NCI-H128 (cell line): Measurements from ENCODE around the gene ARL5C.
"Not testable (repeated sequence)": the region's sequence is repeated elsewhere in the genome, so short reads cannot be mapped to it uniquely, and the experiment has no call there.

Experiments
- DNase-seq: peaks from one replicate; lab custom pipeline; 2025; ENCODE audit not compliant: unreplicated experiment; lab: John Stamatoyannopoulos, UW

Gene ARL5C

DNA sequence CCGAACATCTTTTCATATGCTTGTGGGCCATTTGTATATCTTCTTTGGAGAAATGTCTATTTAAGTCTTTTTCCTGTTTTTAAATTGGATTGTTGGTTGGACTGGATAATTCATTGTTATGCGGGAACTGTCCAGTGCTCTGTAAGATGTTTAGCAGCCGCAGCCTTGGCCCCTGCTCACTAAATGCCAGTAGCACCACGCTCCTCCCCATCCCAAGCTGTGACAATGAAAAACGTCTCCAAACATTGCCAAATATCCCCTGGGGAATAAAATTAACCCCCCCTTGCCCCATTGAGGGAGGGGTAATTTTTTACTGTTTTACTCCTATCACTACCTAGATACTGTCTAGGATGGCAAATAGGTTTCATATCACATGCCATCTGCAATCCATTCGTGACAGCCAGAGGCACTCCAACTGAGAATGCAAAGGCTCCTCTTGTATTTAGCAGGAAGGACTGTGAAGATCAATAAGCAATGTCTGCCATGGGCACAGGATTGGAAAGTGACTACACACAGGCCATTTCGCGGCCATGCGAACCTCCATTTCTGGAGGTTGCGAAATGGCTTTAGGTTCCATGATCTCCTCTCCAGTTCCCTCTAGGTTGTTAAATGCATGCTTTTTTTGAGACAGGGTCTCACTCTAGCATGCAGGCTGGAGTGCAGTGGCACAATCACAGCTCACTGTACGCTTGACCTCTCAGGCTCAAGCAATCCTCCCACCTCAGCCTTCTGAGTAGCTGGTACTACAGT is 23.9 kb downstream of the ARL5C start:
- DNase-seq: no peak

DNA sequence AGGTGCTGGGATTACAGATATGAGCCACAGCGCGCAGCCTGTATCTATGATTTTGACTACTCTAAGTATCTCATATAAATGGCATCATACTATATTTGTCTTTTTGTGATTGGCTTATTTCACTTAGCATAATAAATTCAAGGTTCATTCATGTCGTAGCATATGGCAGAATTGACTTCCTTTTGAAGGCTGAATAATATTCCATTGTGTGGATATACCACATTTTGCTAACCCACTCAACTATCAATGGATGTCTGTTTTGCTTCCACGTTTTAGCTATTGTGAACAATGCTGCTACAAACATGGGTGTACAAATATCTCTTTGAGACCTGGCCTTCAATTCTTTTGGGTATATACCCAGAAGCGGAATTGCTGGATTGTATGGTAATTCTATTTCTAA is 24.7 kb downstream of the ARL5C start:
- DNase-seq: no peak

DNA sequence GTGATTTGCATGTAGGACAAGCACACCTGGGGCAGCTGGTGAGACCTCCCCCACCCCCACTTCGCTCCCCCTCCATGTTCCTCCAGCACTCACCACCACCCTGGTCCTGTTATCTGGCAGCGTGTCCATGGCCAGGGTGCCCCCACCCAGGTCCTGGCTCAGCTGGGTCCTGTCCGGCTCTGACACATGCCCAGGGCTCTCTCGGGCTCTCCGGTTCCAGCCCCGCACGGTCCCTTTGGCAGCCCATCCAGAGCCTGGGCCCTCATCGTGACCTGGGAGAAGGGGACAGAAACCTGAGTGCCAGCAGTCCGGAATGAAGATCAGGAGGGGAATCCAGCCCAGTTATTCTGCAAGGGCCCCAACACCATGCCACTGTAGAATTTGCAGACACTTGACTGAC is 26.4 kb downstream of the ARL5C start:
- no peak for DNase-seq

DNA sequence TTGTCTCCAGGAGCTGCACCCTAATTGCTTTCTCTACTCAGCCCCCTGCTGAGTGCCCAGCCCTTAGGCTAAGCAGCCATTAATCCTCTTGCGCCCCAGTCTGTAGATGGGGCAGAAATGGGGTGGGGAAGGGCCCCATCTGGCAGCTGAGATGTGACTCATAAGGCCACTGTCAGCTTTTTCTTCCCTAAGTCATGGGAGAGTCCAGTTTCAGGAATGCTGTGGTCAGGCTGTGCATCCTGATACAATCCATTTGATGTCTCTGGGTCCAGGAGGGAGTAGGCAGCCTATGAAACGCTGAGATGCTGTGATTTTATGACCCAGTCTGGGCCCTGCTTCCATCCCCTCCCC is 26.8 kb downstream of the ARL5C start:
- no peak for DNase-seq

DNA sequence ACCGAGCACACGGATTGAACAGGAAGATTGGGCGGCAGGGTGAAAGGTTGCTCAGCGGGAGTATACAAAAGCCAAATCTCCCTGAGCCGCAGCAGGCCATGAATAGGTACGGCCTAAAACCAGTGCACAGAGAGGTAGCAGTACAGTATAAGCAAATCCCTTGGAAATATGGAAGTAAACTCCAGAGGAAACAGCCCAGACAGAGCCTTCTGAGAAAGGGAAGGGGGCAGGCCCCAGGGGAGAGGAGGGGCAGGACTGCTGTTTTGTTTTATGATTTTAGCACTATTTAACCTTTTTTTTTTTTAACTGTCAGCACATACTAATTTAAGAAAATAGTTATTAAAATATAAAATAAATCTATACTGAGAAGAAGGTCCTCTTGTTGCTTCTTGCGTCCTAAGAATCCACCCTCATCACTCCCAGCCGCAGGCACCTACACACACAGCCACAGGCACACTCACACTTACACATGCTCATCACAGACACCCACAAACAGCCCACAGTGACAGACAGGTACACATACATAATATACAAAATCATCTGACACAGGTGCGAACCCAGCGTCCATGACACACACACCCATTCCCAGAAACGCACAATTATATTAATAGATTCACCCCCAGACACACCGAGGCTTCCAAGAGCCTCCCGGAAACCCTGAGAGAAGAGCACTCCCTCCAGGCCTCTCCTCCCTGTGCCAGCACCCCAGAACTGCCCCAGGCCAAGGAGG is 27.4 kb downstream of the ARL5C start:
- DNase-seq: no peak

DNA sequence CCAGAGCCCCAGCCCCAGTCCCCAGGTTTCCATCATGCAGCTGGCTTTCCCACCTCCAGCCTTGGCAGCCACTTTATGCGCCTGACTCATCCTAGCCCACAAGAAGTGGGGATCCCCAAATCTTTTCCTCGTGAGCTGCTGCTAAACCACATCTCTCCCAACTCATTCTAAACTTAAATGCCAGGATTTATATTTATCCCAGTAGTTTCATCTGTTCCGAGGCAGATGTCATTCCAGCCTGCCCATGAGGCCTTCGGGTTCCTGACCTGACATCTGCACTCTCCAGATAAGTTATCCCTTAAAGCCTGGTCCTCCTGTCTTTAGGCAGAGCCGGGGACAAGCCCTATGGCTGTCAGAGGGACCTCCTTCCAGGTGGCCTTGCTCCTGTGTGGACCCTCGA is 31.1 kb downstream of the ARL5C start:
- no peak for DNase-seq

DNA sequence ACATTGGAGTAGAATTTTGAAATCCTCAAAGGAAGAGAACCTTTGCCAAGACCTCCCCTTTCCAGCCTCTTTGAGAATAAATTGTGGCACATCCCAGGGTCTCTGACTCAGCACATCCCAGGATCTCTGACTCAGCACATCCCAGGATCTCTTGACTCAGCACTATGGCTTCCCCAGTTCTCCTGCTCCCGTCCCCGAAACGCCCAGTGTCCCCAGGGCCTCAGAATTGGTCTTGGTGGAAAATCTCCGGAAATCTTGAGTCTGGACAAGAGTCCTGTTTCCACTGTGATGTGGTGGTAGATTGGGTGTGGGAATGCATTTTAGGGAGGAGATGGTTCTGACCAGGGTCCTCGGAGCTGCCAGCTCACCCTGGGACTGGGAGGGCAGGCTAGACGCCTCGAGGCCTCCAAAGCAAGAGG is 33.8 kb downstream of the ARL5C start:
- DNase-seq: no peak

DNA sequence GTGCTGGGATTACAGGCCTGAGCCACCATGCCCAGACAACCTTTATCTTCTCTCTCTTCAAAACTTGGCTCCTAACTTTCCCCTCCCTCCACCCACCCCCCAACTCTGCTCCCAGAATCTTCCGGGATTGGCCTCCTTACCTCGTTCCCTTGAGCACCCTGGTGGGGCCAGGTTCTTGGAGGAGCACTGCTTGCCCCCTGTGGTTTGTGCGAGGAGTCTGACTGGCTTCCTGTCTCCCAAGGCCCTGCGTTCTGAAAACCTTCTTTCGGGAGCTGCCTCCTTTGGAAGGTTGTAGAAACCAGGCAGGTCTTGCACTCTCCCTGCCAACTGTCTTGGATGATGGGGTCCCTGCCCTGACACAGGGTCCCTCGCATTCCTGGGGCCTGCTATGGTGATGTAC is 34.3 kb downstream of the ARL5C start:
- DNase-seq: no peak

DNA sequence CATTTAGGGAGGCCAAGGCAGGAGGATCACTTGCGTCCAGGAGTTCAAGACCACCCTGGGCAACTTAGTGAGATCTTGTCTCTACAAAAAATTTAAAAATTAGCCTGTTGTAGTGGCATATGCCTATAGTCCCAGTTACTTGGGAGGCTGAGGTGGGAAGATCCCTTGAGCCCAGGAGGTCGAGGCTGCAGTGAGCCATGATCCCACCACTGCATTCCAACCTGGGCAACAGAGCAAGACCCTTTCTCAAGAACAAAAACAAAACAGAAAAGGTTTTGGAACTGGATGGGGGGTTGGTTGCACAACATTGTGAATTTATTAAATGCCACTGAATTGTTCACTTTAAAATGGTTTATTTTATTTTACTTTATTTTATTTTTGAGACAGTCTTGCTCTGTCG is 35.8 kb downstream of the ARL5C start:
- no peak for DNase-seq

DNA sequence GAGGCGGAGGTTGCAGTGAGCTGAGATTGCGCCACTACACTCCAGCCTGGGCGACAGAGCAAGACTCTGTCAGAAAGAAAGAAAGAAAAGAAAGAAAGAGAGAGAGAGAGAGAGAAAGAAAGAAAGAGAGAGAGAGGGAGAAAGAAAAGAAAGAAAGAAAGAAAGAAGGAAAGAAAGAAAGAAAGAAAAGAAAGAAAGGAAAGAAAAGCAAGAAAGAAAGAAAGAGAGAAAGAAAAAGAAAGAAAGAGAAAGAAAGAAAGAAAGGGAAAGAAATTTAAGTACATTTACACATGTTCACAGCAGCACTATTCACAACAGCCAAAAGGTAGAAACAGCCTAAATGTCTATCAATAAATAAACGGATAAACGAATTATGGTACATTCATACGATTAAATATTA is 36.4 kb downstream of the ARL5C start:
- DNase-seq: not testable (repeated sequence)

DNA sequence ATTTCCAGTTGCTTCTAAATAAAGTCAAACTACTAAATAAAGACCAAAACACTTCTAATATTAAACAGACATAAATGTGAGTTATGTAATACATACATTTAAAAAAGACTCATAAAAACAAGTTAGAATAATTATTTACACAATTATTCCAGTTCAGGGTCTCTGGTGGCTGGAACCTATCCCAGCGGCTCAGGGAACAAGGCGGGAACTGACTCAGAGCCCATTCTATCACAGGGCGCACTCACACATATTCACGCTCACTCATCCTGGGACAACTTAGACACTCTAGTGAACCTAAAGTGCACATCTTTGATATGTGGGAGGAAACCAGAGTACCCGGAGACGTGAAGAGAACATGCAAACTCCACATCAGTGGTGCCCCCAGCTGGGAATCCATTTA is 39.5 kb downstream of the ARL5C start:
- DNase-seq: no peak

DNA sequence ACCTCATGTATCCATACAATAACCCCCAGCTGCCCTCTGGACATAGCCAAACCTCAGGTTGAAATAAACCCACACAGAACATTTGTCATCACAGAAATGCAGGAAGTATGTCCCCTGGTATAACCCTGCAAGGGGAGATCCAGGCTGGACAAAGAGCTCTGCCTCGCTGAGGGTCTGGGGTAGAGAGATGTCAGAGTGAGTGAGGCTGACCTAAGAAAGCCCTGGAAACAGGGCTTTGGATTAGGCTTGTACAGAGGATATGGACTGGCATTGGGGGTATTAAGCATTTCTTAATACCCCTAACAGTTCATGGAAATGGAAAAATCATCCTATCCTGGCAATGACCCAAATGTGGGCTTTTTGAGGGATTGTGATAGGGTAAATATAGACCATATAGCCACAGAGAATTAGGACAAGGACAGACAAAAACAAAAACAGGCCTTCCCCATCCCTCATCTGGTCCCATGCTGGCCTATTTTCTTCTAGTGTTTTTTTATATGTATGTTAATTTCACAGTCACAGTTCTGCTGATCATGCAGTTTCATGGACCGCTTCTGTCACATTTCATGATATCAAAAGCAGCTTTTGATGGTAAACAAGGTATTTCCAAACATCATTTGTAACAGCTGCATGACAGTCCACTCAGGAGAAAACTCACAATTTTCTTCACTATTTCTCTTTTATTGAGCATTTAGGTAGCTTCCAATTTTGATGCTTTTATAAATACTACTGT is 40.7 kb downstream of the ARL5C start:
- no peak for DNase-seq

DNA sequence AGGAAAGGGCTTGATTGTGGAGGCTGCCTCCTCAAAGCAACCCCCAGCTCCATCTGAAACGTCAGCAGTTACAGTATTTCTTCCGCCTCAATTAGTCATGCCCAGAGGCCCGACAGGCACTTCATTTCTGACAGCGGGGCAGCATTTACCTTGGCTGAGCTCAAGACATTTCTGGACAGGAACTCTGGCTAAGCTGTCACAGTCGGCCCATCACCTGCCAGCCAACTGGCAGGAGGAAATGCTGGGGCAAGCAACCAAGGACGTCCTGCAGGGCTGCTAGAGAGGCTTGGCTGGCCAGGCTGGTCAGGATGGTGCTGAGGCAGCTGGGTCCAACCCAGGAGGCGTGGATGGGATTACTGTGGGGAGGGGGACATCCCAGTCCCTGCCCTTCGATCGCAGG is 42.3 kb downstream of the ARL5C start:
- DNase-seq: no peak

DNA sequence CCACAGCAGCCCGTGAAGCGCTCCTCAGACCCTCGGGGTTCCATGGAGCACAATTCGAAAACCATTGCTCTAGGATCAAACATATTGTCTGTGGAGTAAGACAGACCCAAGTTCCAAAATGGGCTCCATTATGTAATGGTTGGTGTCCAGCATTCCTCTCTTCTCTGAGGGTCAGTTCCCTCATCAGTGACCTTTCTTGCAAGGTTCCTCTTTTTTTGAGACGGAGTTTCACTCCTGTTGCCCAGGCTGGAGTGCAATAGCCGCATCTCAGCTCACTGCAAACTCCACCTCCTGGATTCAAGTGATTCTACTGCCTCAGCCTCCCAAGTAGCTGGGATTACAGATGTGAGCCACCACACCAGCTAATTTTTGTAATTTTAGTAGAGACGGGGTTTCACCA is 43.0 kb downstream of the ARL5C start:
- no peak for DNase-seq

DNA sequence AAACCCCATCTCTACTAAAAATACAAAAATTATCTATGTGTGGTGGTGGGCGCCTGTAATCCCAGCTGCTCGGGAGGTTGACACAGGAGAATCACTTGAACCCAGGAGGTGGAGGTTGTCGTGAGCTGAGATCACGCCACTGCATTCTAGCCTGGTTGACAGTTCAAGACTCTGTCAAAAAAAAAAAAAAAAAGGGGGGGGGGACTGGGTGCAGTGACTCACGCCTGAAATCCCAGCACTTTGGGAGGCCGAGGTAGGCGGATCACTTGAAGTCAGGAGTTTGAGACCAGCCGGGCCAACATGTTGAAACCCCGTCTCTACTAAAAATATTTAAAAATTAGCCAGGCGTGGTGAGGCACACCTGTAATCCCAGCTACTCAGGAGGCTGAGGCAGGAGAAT is 44.0 kb downstream of the ARL5C start:
- not testable (repeated sequence) for DNase-seq

DNA sequence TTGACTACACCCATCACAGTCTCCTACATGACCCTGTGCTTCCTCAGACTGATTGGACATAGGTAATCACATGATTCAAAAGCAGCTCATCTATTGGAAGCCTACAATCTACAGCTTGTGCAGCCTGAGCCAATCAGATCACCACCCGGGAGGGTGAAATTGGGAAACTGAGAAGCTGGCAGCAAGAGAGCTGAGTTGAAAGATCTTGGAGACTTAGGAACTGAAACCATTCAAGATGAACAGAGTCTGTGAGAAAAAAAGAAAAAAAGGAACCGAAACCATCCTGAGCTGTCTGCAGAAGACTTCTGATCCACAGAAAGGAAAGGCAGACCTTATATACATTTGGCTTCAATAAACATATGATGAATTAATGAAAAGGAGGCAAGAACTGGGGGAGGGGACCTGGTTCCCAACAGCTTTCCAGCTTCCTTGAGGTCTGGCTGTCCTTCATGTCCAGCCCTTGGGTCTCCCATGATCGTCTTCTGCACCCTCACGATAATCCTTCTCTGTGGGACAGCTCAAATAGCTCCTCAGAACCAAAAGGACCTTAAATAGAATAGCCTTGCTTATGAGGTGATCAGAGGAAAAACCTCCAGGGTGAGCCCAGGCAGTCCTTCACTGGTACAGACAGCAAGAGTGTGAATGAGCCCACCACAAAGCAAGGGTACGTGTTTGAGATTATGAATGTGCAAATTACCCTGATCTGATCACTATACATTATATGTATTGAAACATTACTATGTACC is 47.1 kb downstream of the ARL5C start:
- no peak for DNase-seq

DNA sequence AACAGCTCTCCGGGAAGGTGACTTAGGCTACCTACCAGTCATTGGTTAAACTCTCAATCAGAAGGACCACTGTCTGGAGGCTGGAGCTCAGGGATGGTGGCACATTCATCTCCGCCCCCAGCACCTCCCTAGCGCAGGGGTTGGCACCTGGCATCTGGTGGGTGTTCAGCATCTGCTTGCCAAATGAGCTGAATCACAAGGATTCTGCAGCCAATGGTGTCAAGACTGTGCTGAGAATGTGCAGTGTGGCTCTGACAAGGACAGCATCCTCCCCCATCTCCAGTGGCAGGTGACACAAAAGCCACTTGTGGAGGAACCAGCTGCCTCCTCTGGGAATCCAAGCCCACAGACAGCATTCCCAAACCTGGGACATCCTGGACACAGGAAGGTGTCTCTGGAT is 49.7 kb downstream of the ARL5C start:
- DNase-seq: no peak

DNA sequence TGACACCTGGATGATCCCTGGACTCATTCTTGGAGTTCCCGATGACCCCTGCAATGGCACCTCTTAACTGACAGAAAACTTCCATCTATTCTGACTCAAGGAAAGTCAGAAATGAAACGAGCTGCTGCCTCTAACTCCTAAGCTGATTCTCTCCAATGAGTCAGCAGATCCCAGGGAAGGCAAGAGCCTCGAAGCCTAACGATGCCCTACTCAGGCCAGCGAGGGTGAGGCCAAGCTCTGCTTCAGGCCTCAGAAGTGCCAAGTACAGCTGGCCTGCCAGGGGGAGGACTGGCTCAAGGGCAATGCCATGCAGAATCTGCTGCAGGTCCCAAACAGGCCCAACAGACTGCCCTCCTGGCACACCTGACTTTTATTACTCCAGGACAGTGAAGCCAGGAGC is 50.8 kb downstream of the ARL5C start:
- DNase-seq: no peak

DNA sequence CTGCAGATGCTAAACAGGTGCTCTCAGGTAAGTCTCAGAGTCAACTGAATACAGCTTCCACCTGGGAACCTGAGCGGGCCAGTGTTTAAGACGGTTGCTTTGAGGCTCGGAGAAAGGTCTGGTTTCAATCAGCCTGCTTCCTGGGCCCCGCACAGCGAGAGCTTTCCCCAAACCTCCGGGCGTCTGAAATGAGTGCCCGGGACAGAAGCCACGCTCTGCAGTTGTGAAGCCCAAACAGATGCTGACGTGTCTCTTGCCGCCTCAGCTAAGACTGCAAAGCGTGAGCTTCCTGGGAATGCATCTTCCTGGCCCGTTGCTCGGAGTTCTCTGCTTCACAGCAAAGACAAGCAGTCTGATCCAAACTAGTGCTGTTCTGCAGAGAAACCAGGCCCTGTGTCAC is 51.2 kb downstream of the ARL5C start:
- no peak for DNase-seq

DNA sequence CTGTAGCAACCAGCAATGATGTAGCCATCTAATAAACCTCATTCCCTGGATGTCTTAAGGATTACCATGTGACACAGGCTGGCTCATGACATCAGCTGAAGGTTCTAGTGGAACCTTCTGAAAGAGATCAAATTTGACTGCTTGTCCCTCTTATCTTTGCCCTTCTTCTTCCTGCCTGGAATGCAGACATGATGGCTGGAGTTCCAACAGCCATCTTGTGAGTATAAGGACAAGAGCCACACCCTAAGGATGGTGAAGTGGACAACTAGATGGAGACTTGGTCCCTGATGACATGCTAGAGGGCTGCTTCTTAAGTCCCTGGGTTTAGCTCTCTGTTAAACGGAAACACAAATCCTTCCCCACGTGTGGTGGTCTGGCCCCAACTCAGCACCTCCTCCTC is 52.1 kb downstream of the ARL5C start:
- DNase-seq: no peak

DNA sequence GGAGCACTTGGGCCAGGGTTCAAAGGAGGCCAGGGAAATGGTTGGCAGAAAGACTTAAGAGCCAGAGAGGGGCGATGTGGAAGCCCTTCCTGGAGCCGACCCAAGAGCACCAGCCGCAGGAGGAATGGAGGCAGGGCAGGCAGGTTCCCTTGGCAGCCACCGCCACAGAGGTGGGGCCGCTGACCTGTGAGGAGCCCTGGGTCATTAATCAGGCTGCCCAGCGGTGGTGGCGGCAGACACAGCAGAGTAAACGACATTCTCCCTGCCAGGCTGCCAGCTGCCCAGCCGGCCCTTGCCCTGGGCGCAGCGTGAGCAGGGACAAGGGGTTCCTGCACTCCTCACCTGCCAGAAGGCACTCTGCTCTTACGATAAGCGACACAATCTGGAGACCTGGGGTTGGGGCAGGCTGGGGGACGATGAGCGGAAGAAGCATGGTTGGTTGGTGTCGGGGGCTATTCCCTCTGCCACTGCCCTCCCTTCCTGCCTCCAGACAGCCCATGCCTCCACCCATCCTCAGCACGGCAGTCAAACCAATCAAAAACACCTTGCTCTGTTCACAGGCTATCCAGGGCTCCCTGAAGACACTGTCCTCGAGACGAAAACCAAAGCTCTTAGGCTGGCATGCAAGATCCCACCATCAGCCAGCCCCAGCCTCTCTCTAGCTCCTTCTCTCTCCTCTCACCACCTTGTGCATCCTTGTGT is 55.4 kb downstream of the ARL5C start:
- DNase-seq: no peak
